Measurements from ENCODE around the gene XIRP1. TPM values are rescaled to one million over a fixed set of nuclear protein-coding genes. Genes with fewer than 3 reads are reported as not detected.

The XIRP1 gene
- total RNA-seq, 4 donors from 2014 or later = 0.40 TPM; not detected in 3

DNA sequence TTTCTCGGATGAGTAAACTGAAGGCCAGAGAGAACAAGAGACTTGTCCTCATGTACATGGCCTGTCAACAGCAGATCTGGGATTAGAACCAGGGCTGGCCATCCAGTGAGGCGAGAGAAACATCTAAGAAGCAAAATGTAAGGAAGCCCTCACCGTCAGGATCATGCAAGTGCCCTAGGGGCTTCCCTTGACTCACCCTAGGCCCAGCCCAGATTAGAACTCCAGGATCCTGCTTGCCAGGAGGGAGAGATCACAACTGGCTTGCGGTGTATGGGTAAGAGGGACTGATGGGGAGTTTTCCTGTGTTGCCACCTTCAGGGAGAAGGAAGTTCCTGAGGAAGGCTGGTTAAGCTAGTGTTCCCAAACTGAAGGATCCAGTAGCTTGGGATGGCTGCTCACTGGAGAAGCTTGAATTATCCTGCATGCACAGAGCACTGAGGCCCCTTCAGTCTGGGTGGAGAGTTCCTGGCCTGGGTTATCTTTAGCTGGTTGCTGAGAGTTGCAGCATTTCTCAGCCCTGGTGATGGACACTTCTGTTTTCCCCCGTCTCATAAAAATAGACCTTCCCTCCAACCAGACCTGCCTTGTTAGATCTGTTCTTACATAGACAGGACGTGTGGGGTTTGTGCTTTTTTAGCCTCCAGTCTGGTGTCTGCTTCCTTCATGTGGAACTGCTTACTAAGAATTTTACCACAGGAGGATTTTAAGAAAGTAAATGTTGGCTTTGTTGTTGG, 28.2 kb upstream of the XIRP1 start:
- no peaks in the 10 kb centered on the region for H3K36me3 ChIP-seq
- TF ChIP-seq POLR2AphosphoS5 (IDR thresholded peaks at IDR 0.05) (no peak), EP300 (IDR thresholded peaks at IDR 0.05) (no peak), POLR2A (IDR thresholded peaks at IDR 0.05) (no peak), CTCF (IDR thresholded peaks at IDR 0.05) (no peak)
- H3K27me3 ChIP-seq = no peaks in the 10 kb centered on the region
- no peaks in the 10 kb centered on the region for H3K4me1 ChIP-seq
- no peak overlapping the region for H3K4me3 ChIP-seq
- no peak for ATAC-seq
- 59 to 100% methylated on average over 1 to 5 of the region's 6 CpGs for WGBS, 2 donors (ENCODE audit: low coverage in 1 of 2)
- H3K27ac ChIP-seq = no peak overlapping the region
- H3K9me3 ChIP-seq = no peaks in the 10 kb centered on the region

DNA sequence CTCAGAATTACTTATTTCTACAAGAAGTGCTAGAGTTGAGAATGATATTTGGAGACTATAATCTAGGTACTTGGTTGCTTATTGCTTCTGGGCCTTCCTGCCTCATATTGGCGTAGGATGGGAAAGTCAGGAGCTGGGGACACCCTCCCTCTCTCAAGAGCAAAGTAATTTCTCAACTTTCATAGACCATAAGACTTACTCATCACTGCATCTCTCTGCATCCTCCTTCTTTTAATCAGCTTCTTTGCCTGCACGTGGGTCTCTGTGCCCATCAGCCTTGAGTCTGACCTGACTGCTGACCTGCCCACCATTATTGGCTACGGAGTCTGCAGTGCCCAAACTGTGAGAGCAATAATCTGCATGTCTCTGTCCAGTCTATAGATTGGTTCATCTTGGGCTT, 27.3 kb upstream of the XIRP1 start:
- 85 to 93% methylated on average over 2 of the region's 3 CpGs for whole genome bisulfite sequencing, 2 donors (ENCODE audit: low coverage in 1 of 2)
- H3K4me3 ChIP-seq = no peak overlapping the region
- TF ChIP-seq POLR2A (IDR thresholded peaks at IDR 0.05) = no peak
- no peak for TF ChIP-seq CTCF (IDR thresholded peaks at IDR 0.05)
- no peak for TF ChIP-seq POLR2AphosphoS5 (IDR thresholded peaks at IDR 0.05)
- no peak for TF ChIP-seq EP300 (IDR thresholded peaks at IDR 0.05)
- no peaks in the 10 kb centered on the region for H3K9me3 ChIP-seq
- no peaks in the 10 kb centered on the region for H3K27me3 ChIP-seq
- no peaks in the 10 kb centered on the region for H3K36me3 ChIP-seq
- ATAC-seq = no peak
- no peak overlapping the region for H3K27ac ChIP-seq
- H3K4me1 ChIP-seq = no peaks in the 10 kb centered on the region

- Histone ChIP-seq H3K9me3 (no peaks in the 10 kb centered on the region), H3K36me3 (no peaks in the 10 kb centered on the region), H3K4me1 (no peaks in the 10 kb centered on the region), H3K27me3 (no peaks in the 10 kb centered on the region), H3K27ac (no peak overlapping the region), H3K4me3 (no peak overlapping the region)
- no peak for TF ChIP-seq POLR2AphosphoS5 (IDR thresholded peaks at IDR 0.05)
- no peak for TF ChIP-seq EP300 (IDR thresholded peaks at IDR 0.05)
- no peak for TF ChIP-seq CTCF (IDR thresholded peaks at IDR 0.05)
- TF ChIP-seq POLR2A (IDR thresholded peaks at IDR 0.05) = no peak
- WGBS, 2 donors (ENCODE audit: low coverage in 1 of 2) = 79 to 83% methylated on average over 2 of the region's 2 CpGs
- no peak for ATAC-seq
Measured at GRCh38 chr3:39216176-39216790, 23.9 kb upstream of the XIRP1 start.

DNA sequence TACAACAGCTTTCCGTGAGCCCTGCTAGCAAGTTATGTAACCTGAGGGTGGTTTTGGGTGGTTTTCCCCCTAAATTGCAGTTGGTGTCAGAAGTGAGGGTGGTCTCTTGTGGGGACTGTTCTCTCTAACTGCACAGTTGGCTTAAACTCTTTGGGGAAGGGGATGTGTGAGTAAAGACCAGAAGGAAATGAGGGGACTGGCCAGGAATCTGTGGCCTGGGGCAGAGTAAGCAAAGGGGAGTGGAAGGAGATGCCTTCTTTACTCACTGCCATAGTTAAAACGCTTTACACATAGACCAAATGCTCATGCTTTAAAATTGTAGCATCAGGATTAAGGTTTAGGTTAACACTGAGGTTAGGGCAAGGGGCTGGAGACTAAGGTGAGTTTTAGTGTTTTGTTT, 21.2 kb upstream of the XIRP1 start:
- H3K27me3 ChIP-seq = no peaks in the 10 kb centered on the region
- H3K4me3 ChIP-seq = no peak overlapping the region
- no peaks in the 10 kb centered on the region for H3K4me1 ChIP-seq
- no peak overlapping the region for H3K27ac ChIP-seq
- whole genome bisulfite sequencing, 2 donors (ENCODE audit: low coverage in 1 of 2) = 70 to 100% methylated on average over 1 to 2 of the region's 2 CpGs
- no peak for TF ChIP-seq POLR2AphosphoS5 (IDR thresholded peaks at IDR 0.05)
- no peak for TF ChIP-seq EP300 (IDR thresholded peaks at IDR 0.05)
- no peak for TF ChIP-seq CTCF (IDR thresholded peaks at IDR 0.05)
- no peak for TF ChIP-seq POLR2A (IDR thresholded peaks at IDR 0.05)
- ATAC-seq = no peak
- no peaks in the 10 kb centered on the region for H3K36me3 ChIP-seq
- H3K9me3 ChIP-seq = no peaks in the 10 kb centered on the region

- H3K36me3 ChIP-seq = no peaks in the 10 kb centered on the region
- 92 to 94% methylated on average over 1 of the region's 1 CpG for WGBS, 2 donors (ENCODE audit: low coverage in 1 of 2)
- H3K27ac ChIP-seq = no peak overlapping the region
- no peaks in the 10 kb centered on the region for H3K27me3 ChIP-seq
- no peak for ATAC-seq
- H3K4me1 ChIP-seq = peaks cover 0 to 4% (median 0%) of the 10 kb centered on the region in 3 donors
- H3K9me3 ChIP-seq = no peaks in the 10 kb centered on the region
- no peak for TF ChIP-seq POLR2AphosphoS5 (IDR thresholded peaks at IDR 0.05)
- no peak for TF ChIP-seq EP300 (IDR thresholded peaks at IDR 0.05)
- no peak for TF ChIP-seq POLR2A (IDR thresholded peaks at IDR 0.05)
- TF ChIP-seq CTCF (IDR thresholded peaks at IDR 0.05) = no peak
- H3K4me3 ChIP-seq = no peak overlapping the region
Measured at GRCh38 chr3:39212665-39213064, 20.3 kb upstream of the XIRP1 start.

All from gastroesophageal sphincter (tissue), 4 donors.